ENCODE measurements around the gene TUBGCP6.

Gene TUBGCP6

DNA sequence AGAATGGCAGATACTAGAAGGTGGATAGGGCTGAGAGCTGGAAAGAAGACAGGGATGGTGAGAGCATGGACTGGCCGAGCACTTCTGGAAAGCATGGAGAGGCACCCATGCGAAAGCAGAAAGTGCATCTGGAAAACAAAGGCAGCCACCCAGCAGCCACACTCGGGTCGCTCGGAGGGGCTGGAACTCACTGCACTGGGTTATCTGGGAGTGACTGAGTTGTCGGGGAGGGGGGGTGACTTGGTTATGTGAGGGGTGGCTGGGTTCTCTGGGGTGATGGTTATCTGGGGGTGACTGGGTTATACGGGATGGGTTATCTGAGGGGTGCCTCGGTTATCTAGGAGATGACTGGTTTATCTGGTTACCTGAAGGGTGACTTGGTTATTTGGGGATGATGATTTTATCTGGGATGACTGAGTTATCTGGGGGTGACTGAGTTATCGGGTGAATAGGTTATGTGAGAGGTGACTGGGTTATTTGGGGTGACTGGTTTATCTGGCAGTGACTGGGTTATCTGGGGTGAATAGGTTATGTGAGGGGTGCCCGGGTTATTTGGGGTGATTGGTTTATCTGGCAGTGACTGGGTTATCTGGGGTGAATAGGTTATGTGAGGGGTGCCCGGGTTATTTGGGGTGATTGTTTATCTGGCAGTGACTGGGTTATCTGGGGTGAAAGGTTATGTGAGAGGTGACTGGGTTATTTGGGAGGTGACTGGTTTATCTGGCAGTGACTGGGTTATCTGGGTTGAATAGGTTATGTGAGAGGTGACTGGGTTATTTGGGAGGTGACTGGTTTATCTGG, 76.9 kb downstream of the TUBGCP6 start:
- DNase-seq, result no peak
